DND-41 (cell line): Measurements from ENCODE around the gene PPP3CB.

ENCODE experiments used
- ATAC-seq: fragments of 200-7000 bp; cut with Tn5 transposase; 3 replicates; pipeline ENCODE4 v1.9.1; 2021; ENCODE audit warnings: low read depth; ENCODE audit not compliant: insufficient read depth
- DNase-seq: peaks from one replicate; pipeline ENCODE4 v3.0.0-alpha.2; 2020
- H2AFZ ChIP-seq: 2 replicates; pipeline ENCODE4 v1.6.0; 2012; ENCODE audit warnings: low read depth, low read length
- H3K27ac ChIP-seq: 2 replicates; pipeline ENCODE4 v1.5.1; 2012; ENCODE audit warnings: low read length, inconsistent platforms
- H3K27me3 ChIP-seq: fragments of 200-600 bp; sonication (generic); 2 replicates; pipeline ENCODE4 v1.6.0; 2012; ENCODE audit warnings: low read length, mild to moderate bottlenecking, inconsistent platforms; ENCODE audit not compliant: insufficient read depth, poor library complexity
- H3K36me3 ChIP-seq: 2 replicates; pipeline ENCODE4 v1.5.1; 2012; ENCODE audit warnings: low read length, inconsistent platforms; ENCODE audit not compliant: insufficient read depth
- H3K4me1 ChIP-seq: 2 replicates; pipeline ENCODE4 v1.5.1; 2012; ENCODE audit warnings: mild to moderate bottlenecking, low read length; ENCODE audit not compliant: insufficient read depth
- H3K4me2 ChIP-seq: 2 replicates; pipeline ENCODE4 v1.6.0; 2012; ENCODE audit warnings: mild to moderate bottlenecking, moderate library complexity, low read length, inconsistent platforms; ENCODE audit not compliant: insufficient read depth
- H3K4me3 ChIP-seq, 2 experiments: fragments of 200-600 bp in 1 of 2; shearing (Covaris generic) in 1 of 2; 2 replicates each; pipeline ENCODE4 v1.5.1; 2012 to 2016; ENCODE audit warnings: inconsistent platforms in 2 of 2, low read length in 2 of 2, mild to moderate bottlenecking in 2 of 2, low read depth in 1 of 2, moderate library complexity in 1 of 2
- H3K79me2 ChIP-seq: 2 replicates; pipeline ENCODE4 v1.6.0; 2012; ENCODE audit warnings: low read length, inconsistent platforms; ENCODE audit not compliant: insufficient read depth
- H3K9ac ChIP-seq: 2 replicates; pipeline ENCODE4 v1.6.0; 2012; ENCODE audit warnings: low read depth, mild to moderate bottlenecking, inconsistent platforms, low read length, moderate library complexity
- H3K9me3 ChIP-seq: 2 replicates; pipeline ENCODE4 v1.5.1; 2012; ENCODE audit warnings: low read length, moderate library complexity, mild to moderate bottlenecking, inconsistent platforms; ENCODE audit not compliant: insufficient read depth, severe bottlenecking
- H4K20me1 ChIP-seq: 2 replicates; pipeline ENCODE4 v1.6.0; 2012; ENCODE audit warnings: low read length; ENCODE audit not compliant: insufficient read depth
- CTCF ChIP-seq: IDR thresholded peaks from 2 replicates; pipeline ENCODE4 v1.5.1; 2012; ENCODE audit warnings: borderline replicate concordance, low read length, moderate library complexity, mild to moderate bottlenecking; ENCODE audit not compliant: poor library complexity, severe bottlenecking; ENCODE audit errors: extremely low read depth
- EZH2 ChIP-seq: IDR thresholded peaks from 3 replicates; pipeline ENCODE4 v1.6.1; 2012; ENCODE audit warnings: borderline replicate concordance, low read depth, mild to moderate bottlenecking, moderate library complexity, low read length, inconsistent platforms; ENCODE audit not compliant: severe bottlenecking

Gene PPP3CB

DNA sequence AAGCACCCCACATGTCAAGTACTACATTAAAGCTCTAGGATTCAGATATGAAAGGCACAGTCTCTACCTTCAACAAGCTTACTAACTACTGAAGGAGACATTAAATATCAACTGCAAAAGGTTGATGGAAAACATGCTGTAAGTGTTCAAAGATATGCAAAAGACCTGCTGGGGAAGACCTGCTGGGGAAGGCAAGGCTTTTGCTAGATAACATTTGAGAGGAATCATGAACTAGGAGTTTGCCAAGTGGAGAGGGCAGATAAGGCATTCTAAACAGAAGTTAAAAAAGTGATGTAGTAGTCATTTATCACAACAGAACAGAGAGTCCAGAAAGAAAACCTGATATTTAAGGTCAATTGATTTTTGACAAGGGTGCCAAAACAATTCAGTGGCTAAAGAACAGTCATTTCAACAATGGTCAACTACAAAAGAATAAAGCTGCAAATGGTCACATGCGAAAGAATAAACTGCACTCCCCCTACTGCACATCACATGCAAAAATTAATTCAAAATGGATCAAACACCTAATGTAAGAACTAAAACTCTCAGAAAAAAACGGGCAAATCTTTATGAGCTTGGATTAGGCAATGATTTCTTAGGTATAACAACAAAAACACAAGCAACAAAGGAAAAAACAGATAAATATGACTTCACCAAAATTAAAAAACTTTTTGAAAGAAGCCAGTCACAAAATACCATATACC lies 39.5 kb downstream of the PPP3CB start:
- peaks cover 14% of the 10 kb centered on the region; the same call in 1 of the 2 replicates for H3K36me3 ChIP-seq
- H4K20me1 ChIP-seq: no peaks in the 10 kb centered on the region
- DNase-seq: no peak
- H3K4me1 ChIP-seq: no peaks in the 10 kb centered on the region
- H3K27me3 ChIP-seq: no peaks in the 10 kb centered on the region
- no peak overlapping the region for H3K9ac ChIP-seq
- H2AFZ ChIP-seq: no peak overlapping the region
- no peak overlapping the region for H3K27ac ChIP-seq
- no peaks in the 10 kb centered on the region for H3K9me3 ChIP-seq
- ATAC-seq: no peak
- H3K4me2 ChIP-seq: no peak overlapping the region
- TF ChIP-seq EZH2 (no peak), CTCF (no peak)
- H3K79me2 ChIP-seq: no peaks in the 10 kb centered on the region
- H3K4me3 ChIP-seq: no peak overlapping the region

DNA sequence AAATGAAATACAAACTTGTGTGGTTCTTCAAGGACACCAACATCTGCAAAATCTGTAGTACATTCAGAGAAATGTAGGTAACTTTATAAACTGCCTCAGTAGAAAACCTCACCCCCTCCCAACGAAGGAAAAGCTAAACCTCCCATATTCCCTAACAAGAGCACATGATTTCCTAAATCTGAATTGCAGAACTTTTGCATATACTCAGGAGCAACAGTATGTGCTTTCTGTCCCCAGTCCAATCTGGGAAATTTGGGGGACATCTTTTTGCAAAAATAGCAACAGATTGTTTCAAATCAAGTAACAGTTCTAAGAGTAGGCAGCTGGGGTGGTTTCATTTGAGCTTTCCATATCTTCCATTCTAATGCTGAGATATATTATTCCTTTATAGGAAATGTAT lies 46.7 kb downstream of the PPP3CB start:
- Histone ChIP-seq H4K20me1 (0 out of 2 replicates have a peak, but pooled peaks cover 2% of the 10 kb centered on the region), H2AFZ (no peak overlapping the region), H3K4me2 (no peak overlapping the region), H3K9me3 (no peaks in the 10 kb centered on the region), H3K4me3 (no peak overlapping the region), H3K27me3 (no peaks in the 10 kb centered on the region), H3K9ac (no peak overlapping the region), H3K36me3 (peaks cover 22% of the 10 kb centered on the region), H3K27ac (no peak overlapping the region), H3K79me2 (no peaks in the 10 kb centered on the region), H3K4me1 (no peaks in the 10 kb centered on the region)
- no peak for TF ChIP-seq CTCF
- TF ChIP-seq EZH2: no peak
- DNase-seq (no peak), ATAC-seq (no peak)

- Histone ChIP-seq H3K27me3 (no peaks in the 10 kb centered on the region), H2AFZ (no peak overlapping the region), H3K27ac (no peak overlapping the region), H4K20me1 (0 out of 2 replicates have a peak, but pooled peaks cover 2% of the 10 kb centered on the region), H3K9me3 (no peaks in the 10 kb centered on the region), H3K4me3 (no peak overlapping the region), H3K4me1 (no peaks in the 10 kb centered on the region), H3K4me2 (no peak overlapping the region), H3K36me3 (peaks cover 27% of the 10 kb centered on the region), H3K9ac (no peak overlapping the region), H3K79me2 (no peaks in the 10 kb centered on the region)
- ATAC-seq: no peak
- no peak for DNase-seq
- TF ChIP-seq EZH2 (no peak), CTCF (no peak)
Measured at GRCh38 chr10:73448384-73448783, 47.4 kb downstream of the PPP3CB start.
